Measurements from ENCODE around the gene ZER1. TPM values are rescaled to one million over a fixed set of nuclear protein-coding genes. Genes with fewer than 3 reads are reported as not detected.

Gene ZER1
- total and polyA plus RNA-seq, 2 of the 8 experiments (the other 6 are each of a cell fraction or from before 2014, with no cell fraction given): 20.5 to 26.6 TPM

- no peak overlapping the region for H2BK5ac ChIP-seq (ENCODE audit: low read depth, low read length)
- TF ChIP-seq CTCF (IDR thresholded peaks at IDR 0.05; ENCODE audit: control extremely low read depth in 1 of 3, insufficient read depth in 1 of 3, low read depth in 1 of 3, low read length in 3 of 3) (peak in 1 of 3 experiments; percentile 11; a peak in 2 of 4 replicates), KDM1A (IDR thresholded peaks at IDR 0.05; ENCODE audit: borderline replicate concordance, low read length) (no peak), RAD21 (IDR thresholded peaks at IDR 0.05 in 1 of 2, conservative IDR thresholded peaks at IDR 0.05 in 1 of 2; ENCODE audit: low read depth in 2 of 2, low read length in 2 of 2) (peak; percentile 4 to 11; a peak in 2 of 4 replicates), EZH2 (IDR thresholded peaks at IDR 0.05; ENCODE audit: low read depth, low read length, severe bottlenecking) (no peak), SRF (IDR thresholded peaks at IDR 0.05; ENCODE audit: low read depth, low read length) (no peak)
- no peak for FAIRE-seq
- no peak overlapping the region for H2AFZ ChIP-seq (ENCODE audit: low read length)
- ChIA-PET CTCF (ENCODE audit: partially characterized antibody) (interaction anchor here (0.9 to 1.5 kb wide), 6 partner anchors 10 to 87 kb away, joined by 3 to 5 read pairs (median 4); no protein-coding TSS in a partner anchor), POLR2A (ENCODE audit: partially characterized antibody) (interaction anchor here (1.0 to 13.5 kb wide), 3 partner anchors 11 to 74 kb away, joined by 3 to 133 read pairs (median 49); partner anchors contain the start of gene SET)
- H3K18ac ChIP-seq (ENCODE audit: extremely low read depth, low read length): no peak overlapping the region
- no peaks in the 10 kb centered on the region for H3K27me3 ChIP-seq (replicated peaks in 1 of 4; ENCODE audit: control insufficient read depth in 3 of 4, extremely low read depth in 1 of 4, insufficient read depth in 3 of 4, low read length in 3 of 4)
- H3K27ac ChIP-seq (ENCODE audit: low read depth, low read length): no peak overlapping the region
- H3K4me1 ChIP-seq (replicated peaks in 1 of 4; ENCODE audit: control insufficient read depth in 3 of 4, insufficient read depth in 4 of 4, low read length in 3 of 4): peaks cover 0 to 3% (median 0%) of the 10 kb centered on the region in 4 experiments; a peak in 3 of 7 replicates
- H4K20me1 ChIP-seq (replicated peaks in 1 of 2; ENCODE audit: control insufficient read depth in 1 of 2, insufficient read depth in 2 of 2, low read length in 2 of 2): peaks cover 0 to 2% of the 10 kb centered on the region in 2 experiments
- H3K36me3 ChIP-seq (ENCODE audit: control insufficient read depth in 2 of 4, insufficient read depth in 4 of 4, low read length in 3 of 4): peaks cover 0 to 15% (median 10%) of the 10 kb centered on the region in 4 experiments; a peak in 4 of 8 replicates
- H4K8ac ChIP-seq (ENCODE audit: extremely low read depth, insufficient read depth, low read length): no peak overlapping the region
- no peak overlapping the region for H2BK120ac ChIP-seq (replicated peaks; ENCODE audit: low read depth, low read length)
- no peak overlapping the region for H3K23ac ChIP-seq (ENCODE audit: insufficient read length)
- H3K4me3 ChIP-seq (ENCODE audit: extremely low read depth in 1 of 4, insufficient read depth in 2 of 4, low read depth in 3 of 4, low read length in 4 of 4): no peak overlapping the region
- no peak overlapping the region for H2BK15ac ChIP-seq (ENCODE audit: low read length)
- H3K79me1 ChIP-seq (ENCODE audit: low read depth, low read length): peaks cover 3% of the 10 kb centered on the region; the same call in 1 of the 2 replicates
- H3K14ac ChIP-seq (ENCODE audit: insufficient read length): no peak overlapping the region
- no peak overlapping the region for H3K56ac ChIP-seq (replicated peaks; ENCODE audit: insufficient read length, low read depth, low read length)
- no peaks in the 10 kb centered on the region for H3K9me3 ChIP-seq (ENCODE audit: insufficient read depth in 2 of 2, low read depth in 1 of 2, low read length in 1 of 2)
- H3K23me2 ChIP-seq (ENCODE audit: low read depth, low read length): peaks cover 4% of the 10 kb centered on the region
- no peak overlapping the region for H2BK12ac ChIP-seq (ENCODE audit: low read depth, low read length)
- no peak overlapping the region for H3K4me2 ChIP-seq (ENCODE audit: insufficient read depth in 1 of 2, low read depth in 2 of 2, low read length in 2 of 2)
- H2AK5ac ChIP-seq (ENCODE audit: low read depth, low read length): no peak overlapping the region
- no peaks in the 10 kb centered on the region for H3K79me2 ChIP-seq (ENCODE audit: control insufficient read depth in 1 of 2, insufficient read depth in 2 of 2, low read length in 2 of 2)
- H2BK20ac ChIP-seq (ENCODE audit: low read length): no peak overlapping the region
- 93% methylated on average over 26 of the region's 30 CpGs; no CpG with 5 or more reads in 1 of the 2 experiments for WGBS, 2 experiments (ENCODE audit: extremely low coverage in 1 of 2, insufficient coverage in 1 of 2, insufficient read length in 1 of 2, insufficient replicate concordance in 2 of 2, low coverage in 1 of 2, low lambda C conversion rate in 2 of 2, missing lambda C conversion rate in 1 of 2)
- H3K4ac ChIP-seq (replicated peaks; ENCODE audit: insufficient read length, low read depth, low read length): no peak overlapping the region
- no peak overlapping the region for H4K91ac ChIP-seq (replicated peaks; ENCODE audit: insufficient read length, low read length)
- H4K5ac ChIP-seq (ENCODE audit: insufficient read length, low read depth, low read length): no peak overlapping the region
- no peak for DNase-seq (ENCODE audit: low read depth in 1 of 2, low spot score in 2 of 2)
- H3K9ac ChIP-seq (replicated peaks in 1 of 4; ENCODE audit: extremely low read depth in 1 of 4, low read depth in 3 of 4, low read length in 3 of 4): no peak overlapping the region
Measured at GRCh38 chr9:128719919-128720605, 51.7 kb downstream of the ZER1 start.
